OCI-LY7 (cell line): ENCODE data around the gene F13A1. TPM values are rescaled to one million over a fixed set of nuclear protein-coding genes. Genes with fewer than 3 reads are reported as not detected.
A peak's percentile ranks its signal among the peaks of the same experiment; 100 is the strongest.

Experiments
- Bru-seq: library from RNA; stranded (reverse); fragments of 400-500 nt; gene quantifications from one replicate; lab custom pipeline; 2021; lab: Mats Ljungman, UMichigan
- BruChase-seq, 2 experiments: library from RNA; stranded (reverse); fragments of 400-500 nt; gene quantifications; one replicate each; lab custom pipeline; 2021; lab: Mats Ljungman, UMichigan
- BruUV-seq: library from RNA; stranded (reverse); fragments of 400-500 nt; replicated peaks from 2 replicates; lab custom pipeline; 2021; lab: Mats Ljungman, UMichigan
- CTCF ChIA-PET: fragments of 300-600 bp; sonication (Branson Sonifier 250); formaldehyde crosslinking; loops from one replicate; lab custom pipeline; 2022; ENCODE audit warnings: antibody characterized with exemption; ENCODE audit not compliant: unreplicated experiment; lab: Charles Lee
- POLR2A ChIA-PET: fragments of 300-600 bp; sonication (Branson Sonifier 250); formaldehyde crosslinking; loops from one replicate; lab custom pipeline; 2022; ENCODE audit warnings: antibody characterized with exemption; lab: Charles Lee
- DNase-seq: peaks from one replicate; pipeline ENCODE4 v3.0.0-alpha.2; 2015; ENCODE audit warnings: low spot score
- H2AFZ ChIP-seq: fragments of 200-600 bp; sonication (generic), shearing (Covaris generic); 2 replicates; pipeline ENCODE4 v1.6.1; 2014; ENCODE audit warnings: mild to moderate bottlenecking, antibody characterized with exemption, low read length, moderate library complexity
- H3K27ac ChIP-seq: fragments of 200-600 bp; sonication (generic); 2 replicates; pipeline ENCODE4 v1.5.1; 2014; ENCODE audit warnings: mixed run types, low read depth, mild to moderate bottlenecking, moderate library complexity, low read length, inconsistent platforms; ENCODE audit not compliant: poor library complexity, severe bottlenecking
- H3K36me3 ChIP-seq: fragments of 200-600 bp; sonication (generic); 2 replicates; pipeline ENCODE4 v1.6.1; 2014; ENCODE audit warnings: mild to moderate bottlenecking, antibody characterized with exemption, low read length, moderate library complexity, mixed read lengths; ENCODE audit not compliant: insufficient read depth
- H3K4me1 ChIP-seq: fragments of 200-600 bp; sonication (generic); 2 replicates; pipeline ENCODE4 v1.5.1; 2014; ENCODE audit warnings: mild to moderate bottlenecking, low read length; ENCODE audit not compliant: insufficient read depth, poor library complexity, severe bottlenecking
- H3K4me2 ChIP-seq: fragments of 200-600 bp; sonication (generic); 2 replicates; pipeline ENCODE4 v1.6.1; 2014; ENCODE audit warnings: mild to moderate bottlenecking, low read length
- H3K4me3 ChIP-seq: fragments of 200-600 bp; sonication (generic); 2 replicates; pipeline ENCODE4 v1.5.1; 2014; ENCODE audit warnings: mild to moderate bottlenecking, low read depth, low read length; ENCODE audit not compliant: poor library complexity, severe bottlenecking
- H3K79me2 ChIP-seq: fragments of 200-600 bp; sonication (generic); 2 replicates; pipeline ENCODE4 v1.6.1; 2016; ENCODE audit warnings: low read depth, mild to moderate bottlenecking, low read length, moderate library complexity, mixed read lengths; ENCODE audit not compliant: insufficient read depth
- H3K9me2 ChIP-seq: fragments of 200-600 bp; sonication (generic); 2 replicates; pipeline ENCODE4 v1.6.1; 2016; ENCODE audit warnings: mild to moderate bottlenecking, low read length, mixed read lengths; ENCODE audit not compliant: insufficient read depth
- H3K9me3 ChIP-seq: fragments of 200-600 bp; sonication (generic); 2 replicates; pipeline ENCODE4 v1.6.1; 2014; ENCODE audit warnings: mild to moderate bottlenecking, mixed run types, low read length, mixed read lengths
- H4K20me1 ChIP-seq: fragments of 200-600 bp; sonication (generic); 2 replicates; pipeline ENCODE4 v1.6.1; 2014; ENCODE audit warnings: mild to moderate bottlenecking, antibody characterized with exemption, low read length, moderate library complexity, mixed read lengths; ENCODE audit not compliant: insufficient read depth
- CTCF ChIP-seq: fragments of 200-600 bp; sonication (generic); conservative IDR thresholded peaks from 2 replicates; pipeline ENCODE4 v1.5.1; 2014; ENCODE audit warnings: mild to moderate bottlenecking, antibody characterized with exemption, low read length, moderate library complexity, mixed read lengths
- EZH2phosphoT487 ChIP-seq: fragments of 200-600 bp; sonication (generic); IDR thresholded peaks from 2 replicates; pipeline ENCODE4 v1.6.1; 2018; ENCODE audit warnings: low read depth, borderline replicate concordance, mild to moderate bottlenecking, mixed run types, antibody characterized with exemption, low read length, moderate library complexity, mixed read lengths
- intact Hi-C: fragments of 100-400 bp; cut with micrococcal nuclease; formaldehyde crosslinking; loops from one replicate; pipeline ENCODE4 v1.10.0; 2022; ENCODE audit not compliant: unreplicated experiment
- long read RNA-seq: library from polyadenylated mRNA; stranded (forward); transcript quantifications from one replicate; pipeline ENCODE4 v2.0.0, GENCODE V29; 2022
- total RNA-seq, 2 experiments: library from RNA; depleted of rRNA in 1 of 2; stranded (reverse); fragments of >200 nt in 1 of 2; shearing (Covaris generic) in 1 of 2; gene quantifications; 2 replicates each; pipeline ENCODE4 v1.2.3, GENCODE V29; 2014 to 2022

The F13A1 gene
- 0.13 TPM in 2 replicates for total RNA-seq (2014; rRNA removed; shearing (Covaris generic))
- 0.63 and 1.1 TPM in 2 replicates for total RNA-seq (2022)
- Bru-seq, nascent RNA = percentile 18 among the genes with signal in this experiment
- BruChase-seq, experiment 1, labeled RNA remaining after a 6-hour chase = percentile 20 among the genes with signal in this experiment
- percentile 20 among the genes with signal in this experiment for BruChase-seq, experiment 2, labeled RNA remaining after a 2-hour chase
- long read RNA-seq = 0 reads

DNA sequence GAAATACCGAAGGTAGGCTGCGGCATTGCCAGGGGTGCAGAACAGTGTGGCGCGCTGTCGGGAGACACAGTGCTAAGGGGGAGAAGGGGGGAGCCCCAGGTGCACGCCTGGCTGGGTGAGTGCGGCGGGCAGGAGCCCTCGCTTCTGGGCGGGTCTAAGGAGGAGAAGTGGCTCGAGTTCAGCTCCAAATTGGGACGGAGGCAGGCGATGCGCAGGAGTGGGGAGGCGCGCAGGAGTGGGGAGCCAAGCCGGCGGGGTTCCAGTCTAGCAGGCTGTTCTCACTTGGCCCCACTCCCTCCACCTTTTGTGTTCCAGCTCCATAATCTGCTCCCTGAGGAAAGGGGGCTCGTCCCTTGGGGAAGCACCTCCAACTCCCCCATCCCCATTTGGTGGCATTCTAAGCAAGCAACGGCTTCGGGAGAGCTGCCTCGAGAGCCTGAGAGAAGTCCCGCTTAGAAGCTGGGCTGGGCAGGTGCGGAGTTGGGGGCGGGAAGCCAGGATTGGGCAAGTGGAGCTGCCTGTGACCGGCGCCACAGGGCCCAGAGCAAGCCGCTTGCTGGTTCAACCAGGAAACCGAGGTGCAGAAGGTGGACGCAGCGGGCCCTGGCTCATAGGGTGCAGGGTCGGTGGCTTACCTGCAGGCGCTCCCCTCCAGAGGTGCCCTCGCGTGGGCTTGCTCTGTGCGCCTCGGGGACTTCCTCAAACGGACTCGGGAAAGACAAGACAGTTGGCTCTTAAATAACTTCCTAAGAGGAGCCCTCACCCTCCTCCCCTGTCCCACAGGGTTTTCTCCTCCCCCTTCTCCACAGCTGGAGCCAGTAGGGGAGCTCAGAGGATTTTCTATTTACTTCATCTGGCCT, at the start of gene F13A1:
F13A1 (minus strand) TSS at position 711 of the 860 bp plus-strand sequence. CDS start 1,998 bp downstream, outside the sequence.
- POLR2A ChIA-PET = interaction anchor here (0.7 kb wide), 1 partner anchor 19 kb away, joined by 3 read pairs; no protein-coding TSS in a partner anchor
- no TSS peak for BruUV-seq
- CTCF ChIA-PET = no interaction called here
- Histone ChIP-seq H4K20me1 (no peaks in the 10 kb centered on the region), H3K9me3 (no peaks in the 10 kb centered on the region), H3K4me1 (peaks cover 42% of the 10 kb centered on the region), H3K4me3 (no peak within 1 kb of the TSS), H3K9me2 (no peaks in the 10 kb centered on the region), H3K4me2 (peak within 1 kb of the TSS; percentile 35; the same call in 1 of the 2 replicates), H3K27ac (no peak within 1 kb of the TSS), H2AFZ (peak within 1 kb of the TSS; percentile 50; the same call in 1 of the 2 replicates), H3K79me2 (no peaks in the 10 kb centered on the region), H3K36me3 (no peaks in the 10 kb centered on the region)
- peak; percentile 29 for DNase-seq
- intact Hi-C loops = no loop called here
- TF ChIP-seq CTCF = no peak
- no peak for TF ChIP-seq EZH2phosphoT487

- Histone ChIP-seq H4K20me1 (no peaks in the 10 kb centered on the region), H3K36me3 (no peaks in the 10 kb centered on the region; the same call in 1 of the 2 replicates), H3K27ac (no peak overlapping the region), H3K4me2 (no peak overlapping the region), H2AFZ (no peak overlapping the region), H3K4me1 (peaks cover under 1% of the 10 kb centered on the region), H3K4me3 (no peak overlapping the region), H3K9me3 (peaks cover 24% of the 10 kb centered on the region; the same call in 1 of the 2 replicates), H3K79me2 (no peaks in the 10 kb centered on the region), H3K9me2 (no peaks in the 10 kb centered on the region)
- no peak for DNase-seq
- BruUV-seq = no TSS peak
- ChIA-PET CTCF (no interaction called here), POLR2A (interaction anchor here (0.9 to 1.2 kb wide), 3 partner anchors 9 to 61 kb away, joined by 3 to 4 read pairs (median 3); no protein-coding TSS in a partner anchor)
- TF ChIP-seq CTCF (no peak), EZH2phosphoT487 (no peak)
- intact Hi-C loops = no loop called here
Measured at GRCh38 chr6:6368684-6369052, 48.2 kb upstream of the F13A1 start.
